HL-60 (cell line): ENCODE results near the gene TSPAN18.

Experiments
- DNase-seq, 2 experiments: peaks; one replicate each; pipeline ENCODE4 v3.0.0-alpha.2; 2010 to 2020; ENCODE audit warnings: low read depth in 1 of 2, low spot score in 1 of 2
- H3K27ac ChIP-seq: fragments of 250-450 bp; sonication (Bioruptor Pico); replicated peaks from 2 replicates; pipeline ENCODE4 v1.5.1; 2020; ENCODE audit warnings: mild to moderate bottlenecking, moderate library complexity
- H3K27me3 ChIP-seq: fragments of 250-450 bp; sonication (Bioruptor Pico); 2 replicates; pipeline ENCODE4 v1.5.1; 2021; ENCODE audit warnings: mild to moderate bottlenecking, moderate library complexity; ENCODE audit not compliant: insufficient read depth, poor library complexity, severe bottlenecking
- H3K4me3 ChIP-seq: replicated peaks from 2 replicates; pipeline ENCODE4 v1.5.1; 2011; ENCODE audit warnings: mild to moderate bottlenecking, control low read depth, low read length; ENCODE audit not compliant: insufficient read depth
- CTCF ChIP-seq: IDR thresholded peaks from one replicate; pipeline ENCODE4 v1.5.1; 2011; ENCODE audit warnings: low read length, control low read depth, inconsistent platforms; ENCODE audit not compliant: insufficient read depth
- GABPA ChIP-seq: IDR thresholded peaks from 2 replicates; pipeline ENCODE4 v1.6.1; 2012; ENCODE audit warnings: low read depth
- POLR2AphosphoS5 ChIP-seq: IDR thresholded peaks from 2 replicates; pipeline ENCODE4 v1.6.1; 2012; ENCODE audit warnings: low read depth
- REST ChIP-seq: IDR thresholded peaks from 2 replicates; pipeline ENCODE4 v1.6.1; 2012; ENCODE audit warnings: low read depth; ENCODE audit not compliant: insufficient replicate concordance
- SPI1 ChIP-seq: IDR thresholded peaks from 2 replicates; pipeline ENCODE4 v1.6.1; 2012; ENCODE audit warnings: low read depth, mild to moderate bottlenecking, borderline replicate concordance

TSPAN18 gene

GRCh38 chr11:44766112-44766971 lies 39.6 kb downstream of the TSPAN18 start:
- no peak overlapping the region for H3K4me3 ChIP-seq
- DNase-seq, result no peak
- no peak overlapping the region for H3K27ac ChIP-seq
- TF ChIP-seq GABPA, result no peak
- no peak for TF ChIP-seq CTCF
- no peak for TF ChIP-seq SPI1
- TF ChIP-seq REST, result no peak
- no peak for TF ChIP-seq POLR2AphosphoS5
- H3K27me3 ChIP-seq, result no peaks in the 10 kb centered on the region

- no peak for DNase-seq
- TF ChIP-seq GABPA (no peak), CTCF (no peak), SPI1 (no peak), POLR2AphosphoS5 (no peak), REST (no peak)
- H3K27me3 ChIP-seq, result no peaks in the 10 kb centered on the region
- no peak overlapping the region for H3K4me3 ChIP-seq
- no peak overlapping the region for H3K27ac ChIP-seq
Measured at GRCh38 chr11:44766972-44767278, 40.2 kb downstream of the TSPAN18 start.

- Histone ChIP-seq H3K27ac (no peak overlapping the region), H3K4me3 (no peak overlapping the region), H3K27me3 (no peaks in the 10 kb centered on the region)
- DNase-seq, result no peak
- no peak for TF ChIP-seq POLR2AphosphoS5
- TF ChIP-seq REST, result no peak
- no peak for TF ChIP-seq GABPA
- TF ChIP-seq CTCF, result no peak
- no peak for TF ChIP-seq SPI1
Measured at GRCh38 chr11:44767421-44767820, 40.7 kb downstream of the TSPAN18 start.
